GF-D8 (cell line): ENCODE results near the gene DOC2B.
"Not testable (repeated sequence)": the region's sequence is repeated elsewhere in the genome, so short reads cannot be mapped to it uniquely, and the experiment has no call there.

Source experiments
- DNase-seq: peaks from one replicate; lab custom pipeline; 2025; lab: John Stamatoyannopoulos, UW

Gene DOC2B

DNA sequence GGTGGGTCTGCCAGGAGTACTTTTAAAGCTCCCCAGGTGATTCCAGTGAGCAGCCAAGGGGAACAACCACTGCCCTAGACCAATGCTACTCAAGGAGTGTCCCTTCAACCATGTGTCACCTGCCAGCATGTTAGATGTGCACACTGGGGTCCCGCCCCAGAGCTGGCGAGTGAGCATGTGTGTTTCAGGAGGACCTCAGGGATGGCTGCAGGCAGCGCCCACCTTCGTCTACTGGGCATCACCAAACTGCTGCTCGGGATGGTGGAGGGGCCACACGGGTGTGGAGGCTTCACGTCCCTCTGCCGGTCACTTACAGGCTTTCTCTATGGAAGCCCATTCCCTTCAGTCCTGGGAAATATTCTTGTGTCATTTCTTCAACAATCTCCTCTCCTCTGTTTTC is 29.0 kb upstream of the DOC2B start:
- DNase-seq = no peak

DNA sequence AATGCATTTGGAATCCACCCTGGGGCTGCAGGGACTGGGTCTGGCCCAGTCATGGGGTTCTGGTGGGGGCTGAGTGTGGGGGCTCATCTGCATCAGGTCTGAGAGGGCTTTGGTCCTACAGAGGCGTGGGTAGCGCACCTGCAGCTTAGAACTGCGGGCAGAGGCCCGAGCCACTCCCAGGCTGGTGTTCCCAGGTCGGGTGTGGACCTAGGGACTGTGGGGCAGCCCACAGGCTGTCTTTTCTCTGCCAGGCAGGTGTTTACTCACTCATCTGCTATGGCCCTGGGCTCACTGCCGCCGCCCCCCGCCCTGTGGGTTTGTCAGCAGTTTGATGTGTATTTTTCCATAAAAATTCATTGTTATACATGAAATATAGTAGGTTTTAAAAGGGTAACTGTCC is 27.0 kb upstream of the DOC2B start:
- DNase-seq = no peak

DNA sequence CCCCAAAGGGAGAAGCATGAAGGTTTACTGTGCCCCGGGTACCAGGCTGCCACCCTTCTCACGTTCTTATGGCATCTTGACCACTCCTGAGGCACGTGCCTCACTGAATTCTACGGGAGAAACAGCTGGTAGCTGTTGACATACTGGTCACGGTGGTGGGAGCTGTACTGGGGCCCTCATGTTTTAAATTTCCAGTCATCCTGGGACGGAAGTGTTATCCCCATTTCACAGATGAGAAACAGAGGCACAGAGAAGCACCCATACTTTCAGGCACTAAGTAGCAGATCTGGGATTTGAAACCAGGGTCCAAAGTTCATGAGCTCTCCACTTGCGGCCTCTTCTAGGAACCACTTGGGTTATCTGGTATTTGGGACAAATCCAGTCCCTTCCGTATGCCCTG is 26.3 kb upstream of the DOC2B start:
- DNase-seq = no peak

DNA sequence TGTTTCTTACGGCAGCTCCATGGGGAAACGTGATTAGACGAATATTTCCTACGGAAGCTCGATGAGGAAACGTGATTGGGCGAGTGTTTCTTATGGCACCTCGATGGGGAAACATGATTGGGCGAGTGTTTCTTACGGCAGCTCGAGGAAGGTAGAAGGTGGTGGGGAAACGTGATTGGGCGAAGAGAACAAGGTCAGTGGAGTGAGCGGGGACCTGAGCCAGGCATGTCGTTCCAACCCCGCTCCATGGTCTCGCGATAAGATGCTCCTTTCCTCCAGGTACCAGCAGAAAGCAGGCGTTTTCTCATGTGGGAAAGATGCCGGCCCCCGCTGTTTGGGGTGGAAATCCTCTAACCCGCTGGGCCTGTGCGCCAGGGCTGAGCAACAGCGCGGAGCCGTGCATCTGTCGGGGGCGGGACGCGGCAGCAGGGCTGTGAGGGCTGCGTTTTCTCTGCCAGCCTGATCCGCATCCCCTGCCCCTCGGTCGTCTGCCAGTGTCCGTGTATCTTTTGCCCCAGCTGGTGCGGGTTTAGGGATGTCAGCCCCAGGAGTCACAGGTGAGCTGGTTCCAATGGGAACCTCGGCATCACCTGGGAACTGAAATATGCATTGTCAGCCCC is 25.6 kb upstream of the DOC2B start:
- DNase-seq = no peak

DNA sequence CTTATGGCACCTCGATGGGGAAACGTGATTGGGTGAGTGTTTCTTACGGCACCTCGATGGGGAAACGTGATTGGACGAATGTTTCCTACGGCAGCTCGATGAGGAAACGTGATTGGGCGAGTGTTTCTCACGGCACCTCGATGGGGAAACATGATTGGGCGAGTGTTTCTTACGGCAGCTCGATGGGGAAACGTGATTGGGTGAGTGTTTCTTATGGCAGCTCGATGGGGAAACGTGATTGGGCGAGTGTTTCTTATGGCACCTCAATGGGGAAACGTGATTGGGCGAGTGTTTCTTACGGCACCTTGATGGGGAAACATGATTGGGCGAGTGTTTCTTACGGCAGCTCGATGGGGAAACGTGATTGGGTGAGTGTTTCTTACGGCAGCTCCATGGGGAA is 25.0 kb upstream of the DOC2B start:
- not testable (repeated sequence) for DNase-seq

DNA sequence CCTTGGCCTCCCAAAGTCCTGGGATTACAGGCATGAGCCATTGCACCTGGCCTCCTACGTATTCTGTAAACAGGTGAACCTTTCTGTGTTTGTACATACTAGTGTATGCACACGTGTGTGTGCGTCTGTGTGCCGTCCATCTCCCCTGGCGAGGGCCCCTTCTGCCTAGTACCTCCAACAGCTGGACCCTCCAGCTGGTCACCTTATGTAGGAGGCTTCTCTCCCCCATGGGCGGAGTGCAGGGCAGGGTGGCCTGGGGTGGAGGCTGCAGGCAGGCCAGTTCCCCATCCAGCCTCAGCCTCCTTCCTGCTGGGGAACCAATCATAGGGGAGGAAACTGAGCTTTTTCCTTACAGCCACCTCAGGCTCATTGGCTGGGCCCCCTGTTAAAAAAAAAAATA is 24.4 kb upstream of the DOC2B start:
- DNase-seq = no peak

DNA sequence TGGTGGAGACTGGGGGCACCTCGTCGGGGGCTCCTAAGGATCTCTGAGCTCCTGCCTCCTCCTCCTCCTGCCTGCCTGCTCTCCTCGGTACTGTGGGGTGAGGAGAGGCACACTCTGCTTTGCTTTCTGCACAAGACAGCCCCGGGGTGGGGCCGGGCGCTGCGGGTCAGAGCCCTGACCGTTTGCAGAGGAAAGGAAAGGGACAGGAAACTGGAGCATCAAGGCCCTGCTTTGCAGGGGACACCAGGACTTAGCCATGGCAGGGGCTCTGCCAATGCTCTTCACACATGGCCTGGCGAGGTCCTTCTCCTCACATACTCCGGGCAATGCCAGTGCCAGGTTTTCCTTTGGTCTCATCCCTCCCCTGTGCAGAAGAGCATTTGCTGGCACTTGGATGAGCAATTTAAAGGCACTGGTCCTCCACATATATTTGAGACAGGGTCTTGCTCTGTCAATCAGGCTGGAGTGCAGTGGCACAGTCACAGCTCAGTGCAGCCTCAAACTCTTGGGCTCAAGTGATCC is 23.8 kb upstream of the DOC2B start:
- DNase-seq = no peak

DNA sequence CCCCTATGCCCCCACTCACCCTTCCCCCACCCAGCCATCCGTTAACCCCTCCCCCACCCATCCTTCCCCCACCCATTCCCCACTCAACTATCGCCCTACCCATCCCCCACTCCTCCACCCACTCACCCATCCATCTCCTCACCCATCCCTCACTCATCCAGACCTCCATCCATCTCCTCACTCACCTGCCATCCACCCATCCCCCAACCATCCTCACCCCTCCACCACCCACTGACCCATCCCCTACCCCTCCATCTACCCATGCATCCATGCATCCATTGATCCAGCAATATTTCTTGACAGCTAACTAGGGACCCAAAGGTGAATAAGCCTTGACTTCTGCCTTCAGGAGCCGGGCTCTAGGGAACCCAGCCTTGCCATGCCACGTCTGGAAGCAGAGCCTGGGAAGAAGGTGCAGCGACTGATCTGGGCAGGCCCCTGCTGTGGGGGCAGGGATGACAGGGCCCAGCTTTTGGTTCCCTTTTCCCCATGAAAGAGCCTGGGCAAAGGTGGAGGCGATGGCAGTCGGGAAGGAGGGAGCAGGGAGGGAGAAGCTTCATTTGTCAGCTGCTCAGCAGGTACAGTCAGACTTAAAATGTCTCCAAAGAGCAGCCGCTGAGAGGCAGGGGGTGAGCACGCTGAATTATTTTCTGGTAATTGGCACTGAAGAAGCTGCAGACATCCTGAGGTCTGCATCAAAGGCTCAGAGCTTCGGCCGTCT is 23.1 kb upstream of the DOC2B start:
- DNase-seq = no peak

DNA sequence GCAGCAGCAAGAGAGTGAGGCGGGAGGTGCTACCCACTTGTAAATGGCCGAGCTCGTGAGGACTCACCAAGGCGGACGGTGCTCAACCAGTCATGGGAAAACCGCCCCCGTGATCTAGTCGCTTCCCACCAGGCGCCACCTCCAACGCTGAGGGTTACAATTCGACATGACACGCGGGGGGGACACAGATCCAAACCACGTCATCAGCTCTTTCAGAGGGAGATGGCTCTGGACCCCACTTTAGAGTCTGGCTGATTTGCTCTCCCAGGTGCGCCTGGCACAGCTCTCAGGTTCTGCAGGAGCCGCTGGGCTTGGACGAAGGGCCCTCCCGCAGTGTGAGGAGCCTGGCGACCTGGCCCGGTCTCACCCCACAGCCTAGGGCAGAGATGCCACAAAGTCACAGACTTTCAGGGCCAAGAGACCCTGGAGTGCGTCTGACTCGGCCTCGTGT is 21.1 kb upstream of the DOC2B start:
- DNase-seq = no peak

DNA sequence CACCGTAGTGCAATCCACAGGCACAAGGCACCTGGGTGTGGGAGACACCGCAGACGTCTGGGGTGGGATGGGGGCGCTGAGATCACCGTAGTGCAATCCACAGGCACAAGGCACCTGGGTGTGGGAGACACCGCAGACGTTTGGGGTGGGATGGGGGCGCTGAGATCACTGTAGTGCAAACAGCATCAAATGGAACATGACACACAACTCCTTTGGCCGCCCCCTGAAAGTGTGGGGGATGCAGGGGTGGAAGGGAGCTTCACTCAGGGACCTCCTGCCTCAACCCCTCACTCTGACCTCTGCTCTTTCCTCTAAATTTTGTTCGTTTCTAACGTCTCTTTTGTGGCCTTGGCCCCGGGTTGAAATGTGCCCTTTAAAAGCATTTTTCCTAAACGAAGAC is 20.3 kb upstream of the DOC2B start:
- DNase-seq = not testable (repeated sequence)

DNA sequence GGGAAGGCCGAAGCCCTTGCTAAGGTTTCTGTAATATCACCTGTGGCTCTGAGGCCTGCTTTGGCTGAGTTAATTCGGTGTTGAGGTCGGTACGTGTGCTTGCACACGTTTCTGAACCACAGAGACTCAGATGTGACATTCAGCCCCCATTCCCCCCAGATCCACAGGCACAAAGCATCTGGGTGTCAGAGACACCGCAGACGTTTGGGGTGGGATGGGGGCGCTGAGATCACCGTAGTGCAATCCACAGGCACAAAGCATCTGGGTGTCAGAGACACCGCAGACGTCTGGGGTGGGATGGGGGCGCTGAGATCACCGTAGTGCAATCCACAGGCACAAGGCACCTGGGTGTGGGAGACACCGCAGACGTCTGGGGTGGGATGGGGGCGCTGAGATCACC is 19.8 kb upstream of the DOC2B start:
- not testable (repeated sequence) for DNase-seq

DNA sequence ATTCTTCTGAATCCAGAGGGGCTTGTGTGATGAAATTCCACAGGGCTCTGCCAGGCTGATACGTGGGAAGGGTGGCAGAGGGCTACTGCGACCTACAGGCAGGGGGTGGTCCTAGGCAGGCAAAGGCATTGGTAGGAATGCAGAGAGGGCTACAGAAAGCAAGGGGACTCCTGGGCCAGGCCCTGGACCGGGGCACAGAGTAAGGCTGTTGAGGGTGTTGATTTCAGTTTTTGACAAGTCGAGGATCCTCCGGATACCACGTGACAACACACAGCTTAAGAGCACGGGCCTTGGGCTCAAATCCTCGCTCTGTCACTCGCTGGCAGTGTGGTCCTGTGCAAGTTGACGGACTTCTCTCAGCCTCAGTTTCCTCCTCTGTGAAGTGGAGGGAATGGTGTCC is 19.1 kb upstream of the DOC2B start:
- DNase-seq = no peak

DNA sequence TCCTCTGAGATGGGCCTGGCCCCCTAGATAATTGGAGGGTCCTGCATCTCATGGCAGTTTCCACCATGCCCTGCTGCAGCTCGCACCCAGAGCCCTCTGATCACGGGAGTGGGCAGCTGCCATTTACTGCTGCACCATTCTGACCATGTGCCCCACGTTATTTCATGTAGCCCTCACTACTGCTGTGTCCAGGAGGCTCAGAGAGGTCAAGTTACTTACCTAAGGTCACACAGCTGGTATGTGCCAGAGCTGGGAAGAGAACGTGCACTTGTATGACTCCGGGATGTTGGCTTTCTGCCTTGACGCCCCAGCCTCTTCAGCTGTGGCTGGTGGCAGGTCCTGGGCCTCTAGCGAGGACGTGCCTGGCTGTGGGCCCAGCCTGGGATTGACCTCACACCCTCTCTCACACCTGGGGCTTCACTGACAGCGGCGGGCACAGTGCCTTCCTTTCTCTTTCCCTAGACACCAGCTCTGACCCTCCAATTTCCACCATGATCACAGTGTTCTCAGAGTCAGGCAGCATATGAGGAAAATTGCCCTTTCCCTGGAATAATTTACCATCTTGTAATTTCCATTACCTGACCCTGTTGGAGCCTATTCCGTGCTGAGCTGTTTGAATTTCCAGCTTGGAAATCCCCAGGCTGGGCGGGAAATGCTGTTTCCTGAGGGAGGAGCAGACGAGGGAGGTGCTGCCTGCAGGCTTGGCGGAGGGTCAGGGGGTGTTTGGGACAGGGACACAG is 18.5 kb upstream of the DOC2B start:
- DNase-seq = no peak

DNA sequence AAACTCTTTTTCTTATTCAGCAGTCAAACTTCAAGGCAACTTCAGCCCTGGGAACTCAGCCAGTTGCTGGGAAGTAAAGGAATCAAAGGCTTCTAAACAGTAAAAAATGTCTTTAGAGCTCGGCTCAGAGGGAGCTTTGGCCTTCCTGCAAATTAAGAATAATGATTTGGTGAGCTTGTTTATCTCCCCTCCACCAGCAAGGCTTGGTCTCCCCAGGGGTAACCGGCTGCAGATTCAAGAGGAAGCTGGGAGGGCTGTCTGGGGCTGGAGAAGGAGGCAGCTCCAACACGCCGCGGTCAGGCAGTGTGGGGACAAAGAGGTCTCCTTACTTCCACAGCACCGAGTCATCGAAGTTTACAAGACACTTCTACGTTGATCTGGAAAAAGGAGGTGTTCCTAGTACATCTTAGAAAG is 17.7 kb upstream of the DOC2B start:
- DNase-seq = no peak

DNA sequence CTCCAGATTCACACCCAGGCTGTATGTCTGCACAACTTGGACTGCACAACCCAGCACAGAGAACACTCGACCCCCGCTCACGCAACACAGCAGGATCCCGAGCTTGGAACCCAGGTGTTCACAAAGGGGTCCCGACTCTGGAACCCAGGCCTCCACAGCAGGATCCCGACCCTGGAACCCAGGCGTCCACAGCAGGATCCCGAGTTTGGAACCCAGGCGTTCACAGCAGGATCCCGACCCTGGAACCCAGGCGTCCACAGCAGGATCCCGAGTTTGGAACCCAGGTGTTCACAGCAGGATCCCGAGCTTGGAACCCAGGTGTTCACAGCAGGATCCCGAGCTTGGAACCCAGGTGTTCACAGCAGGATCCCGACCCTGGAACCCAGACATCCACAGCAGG is 16.8 kb upstream of the DOC2B start:
- not testable (repeated sequence) for DNase-seq

DNA sequence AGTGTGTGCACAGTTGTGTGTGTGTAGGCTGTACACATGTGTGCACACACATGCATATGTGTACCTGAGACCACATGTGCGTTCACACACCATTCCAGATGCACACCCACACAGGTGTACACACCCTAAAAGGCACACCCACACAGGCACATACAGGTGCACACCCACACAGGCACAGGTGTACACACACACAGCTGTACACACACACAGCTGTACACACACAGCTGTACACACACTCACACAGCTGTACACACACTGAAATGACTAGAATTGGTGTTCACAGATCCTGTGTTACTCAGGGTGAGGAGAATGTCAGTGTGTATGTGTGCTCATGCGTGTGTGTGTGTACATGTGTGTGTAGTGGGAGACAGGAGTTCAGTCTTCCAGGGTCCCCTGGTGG is 15.9 kb upstream of the DOC2B start:
- no peak for DNase-seq

DNA sequence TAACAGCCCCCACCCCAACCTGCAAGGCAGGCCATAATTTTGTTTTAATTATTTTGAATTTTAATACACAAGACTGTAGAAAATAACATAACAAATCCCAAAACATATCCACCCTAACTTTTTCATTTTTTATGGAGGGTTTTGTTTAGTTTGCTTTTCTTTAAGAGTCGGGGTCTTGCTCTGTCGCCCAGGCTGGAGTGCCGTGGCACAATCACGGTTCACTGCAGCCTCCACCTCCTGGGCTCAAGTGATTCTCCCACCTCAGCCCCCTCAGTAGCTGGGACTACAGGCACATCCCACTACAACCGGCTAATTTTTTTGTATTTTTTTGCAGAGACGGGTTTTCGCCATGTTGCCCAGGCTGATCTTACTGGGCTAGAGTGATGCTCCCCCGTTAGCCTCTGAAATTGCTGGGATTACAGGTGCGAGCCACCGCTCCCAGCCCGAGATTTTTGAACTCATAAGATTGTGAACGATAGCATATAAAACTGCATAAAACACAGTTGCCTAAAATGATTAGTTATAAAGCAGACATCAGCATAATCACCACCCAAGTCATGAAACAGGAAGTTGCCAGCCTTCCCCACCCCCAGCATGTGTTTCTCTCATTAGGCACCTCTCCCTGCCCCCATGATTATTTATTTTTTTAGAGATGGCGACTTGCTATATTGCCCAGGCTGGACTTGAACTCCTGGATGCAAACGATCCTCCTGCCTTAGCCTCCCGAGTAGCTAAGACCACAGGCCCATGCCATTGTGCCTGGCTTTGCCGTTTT is 13.6 kb upstream of the DOC2B start:
- no peak for DNase-seq

DNA sequence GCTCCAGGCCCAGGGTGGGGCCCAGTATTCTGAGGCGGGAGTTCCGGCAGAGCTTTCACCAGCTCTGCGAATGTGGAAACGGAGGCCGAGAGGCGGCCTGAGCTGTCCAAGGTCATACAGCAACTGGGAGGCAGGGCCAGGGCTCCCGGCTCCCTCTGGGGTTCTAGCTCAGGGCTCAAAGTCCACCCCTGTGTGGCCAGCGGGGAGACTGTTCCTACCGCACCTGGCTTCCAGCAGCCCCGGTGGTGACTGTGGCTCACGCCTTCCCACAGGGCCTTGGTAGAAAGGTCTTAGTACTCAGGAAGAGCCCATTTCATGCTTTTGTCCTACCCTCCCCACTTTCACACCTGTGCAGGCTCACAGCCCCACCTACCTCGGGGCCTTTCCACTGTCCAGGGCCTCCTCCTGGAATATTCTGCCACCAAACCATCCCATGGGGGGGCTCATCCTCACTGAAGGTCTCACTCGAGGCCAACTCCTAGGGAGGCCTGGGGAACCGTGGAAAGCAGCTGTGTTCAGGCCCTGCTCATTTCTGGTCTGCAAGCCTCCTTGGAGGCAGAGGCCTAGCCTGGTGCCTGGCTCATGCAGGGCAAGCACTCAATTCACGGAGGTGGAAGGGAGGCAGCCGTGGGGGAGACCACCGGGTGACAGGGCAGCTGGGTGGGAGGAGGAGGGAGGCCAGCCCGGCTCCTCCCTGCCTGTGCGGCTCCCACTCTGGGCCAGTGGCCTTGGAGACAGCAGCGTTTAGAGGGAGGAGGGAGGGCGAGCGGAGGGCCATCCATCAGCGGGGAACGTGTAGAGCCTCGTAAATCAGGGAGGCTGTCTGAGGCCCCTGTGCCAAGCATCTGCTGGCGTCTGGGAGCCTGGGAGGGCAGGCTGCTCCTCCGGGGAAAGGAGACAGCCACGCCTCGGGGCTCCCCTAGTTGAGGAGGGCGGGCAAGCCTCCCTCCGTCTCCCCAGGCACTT is 12.7 kb upstream of the DOC2B start:
- DNase-seq = no peak

DNA sequence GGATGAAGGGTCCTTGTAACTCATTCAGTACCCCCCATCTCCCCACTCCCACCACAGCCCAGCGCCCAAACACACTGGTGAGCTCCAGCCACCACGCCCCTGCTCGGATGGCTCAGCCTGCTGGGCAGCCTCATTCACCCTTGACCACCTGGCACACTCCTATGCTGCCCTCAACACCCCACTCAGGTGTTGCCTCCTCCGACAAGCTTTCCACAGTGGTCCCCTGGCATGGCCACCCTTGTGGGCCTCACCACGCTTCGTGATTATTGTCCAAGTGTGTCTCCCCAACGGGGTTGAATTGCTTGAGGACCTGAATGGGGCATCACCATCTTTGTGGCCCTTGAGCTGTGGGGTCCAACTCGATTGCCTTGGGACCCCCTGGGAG is 12.0 kb upstream of the DOC2B start:
- DNase-seq = no peak

DNA sequence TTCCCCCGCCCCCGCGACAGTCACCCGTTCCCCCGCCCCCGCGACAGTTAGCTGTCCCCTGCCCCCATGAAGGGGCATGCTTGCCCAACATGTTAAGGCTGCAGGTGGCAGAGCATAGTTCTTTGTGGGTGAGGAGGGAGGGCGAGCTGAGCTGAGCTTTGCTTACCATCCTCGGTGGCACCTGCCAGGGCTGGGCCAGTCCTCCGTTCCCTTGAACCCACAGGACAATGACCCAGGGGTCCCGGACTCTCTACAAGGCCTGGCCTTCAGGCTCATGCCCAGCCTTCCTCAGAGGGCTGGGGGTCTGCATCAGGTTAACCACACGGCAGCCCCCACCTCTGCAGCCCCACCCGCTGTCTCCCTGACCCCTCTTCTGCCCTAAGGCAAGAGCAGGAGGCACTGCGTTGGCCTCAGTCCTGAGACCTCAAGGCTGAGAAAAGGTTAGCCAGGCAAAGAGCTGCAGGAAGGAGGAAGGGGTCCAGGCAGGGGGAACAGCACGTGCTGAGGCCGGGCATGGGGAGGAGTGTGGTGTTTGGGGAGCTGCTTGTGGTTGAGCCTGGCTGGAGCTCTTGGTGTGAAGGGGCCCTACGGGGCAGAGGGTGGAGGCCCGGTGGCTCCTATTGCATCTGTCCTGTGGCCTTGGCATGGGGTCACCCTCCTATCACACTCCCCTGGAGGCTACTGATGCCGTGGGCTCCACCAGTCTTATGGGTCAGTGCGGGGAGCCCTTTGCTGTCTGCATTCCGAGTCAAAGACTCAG is 11.4 kb upstream of the DOC2B start:
- no peak for DNase-seq
